Measurements from ENCODE around the gene RPS16. TPM values are rescaled to one million over a fixed set of nuclear protein-coding genes. Genes with fewer than 3 reads are reported as not detected.
A peak's percentile ranks its signal among the peaks of the same experiment; 100 is the strongest.

Gene RPS16
- total RNA-seq, 4 donors from 2014 or later = 509 to 2,477 (median 1,257) TPM

DNA sequence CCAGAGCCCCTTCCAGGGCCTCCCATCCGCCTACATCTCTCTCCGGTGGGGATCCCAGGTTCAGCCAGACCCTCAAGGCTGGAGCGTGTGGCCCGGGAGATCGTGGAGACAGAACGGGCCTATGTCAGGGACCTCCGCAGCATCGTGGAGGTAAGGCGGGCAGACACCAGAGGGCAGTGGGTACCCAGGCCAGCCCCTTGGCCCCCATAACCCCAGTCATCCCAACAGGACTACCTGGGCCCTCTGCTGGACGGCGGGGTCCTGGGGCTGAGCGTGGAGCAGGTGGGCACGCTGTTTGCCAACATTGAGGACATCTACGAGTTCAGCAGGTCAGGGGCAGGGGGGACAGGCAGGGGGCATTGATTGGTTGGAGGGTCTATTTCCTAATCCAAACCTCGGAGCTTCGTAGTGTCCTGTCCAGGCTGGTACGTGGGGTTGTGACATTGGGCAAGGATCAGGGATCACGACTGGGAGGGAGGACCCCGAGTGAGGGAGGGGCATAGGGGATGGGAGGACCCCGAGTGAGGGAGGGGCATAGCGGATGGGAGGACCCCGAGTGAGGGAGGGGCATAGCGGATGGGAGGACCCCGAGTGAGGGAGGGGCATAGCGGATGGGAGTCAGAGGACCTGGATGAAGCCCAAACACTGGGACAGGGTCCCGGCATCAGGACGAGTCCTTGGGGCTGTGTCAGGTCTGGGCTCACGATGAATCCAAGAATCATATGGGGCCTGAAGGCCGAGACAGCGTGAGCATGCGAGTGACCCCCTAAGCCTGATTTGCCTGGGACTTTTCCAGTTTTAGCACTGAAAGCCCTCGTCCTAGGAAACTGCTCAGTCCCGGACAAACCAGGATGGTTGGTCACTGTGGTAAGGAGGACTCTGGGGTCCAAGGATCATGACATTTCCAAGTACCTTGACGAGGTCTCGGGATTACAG is 20.4 kb downstream of the RPS16 start:
- peaks cover 0 to 22% (median 9%) of the 10 kb centered on the region in 3 donors for H3K36me3 ChIP-seq
- 57 to 70% methylated on average over 19 to 25 of the region's 35 CpGs for WGBS, 2 donors
- H3K27me3 ChIP-seq = no peaks in the 10 kb centered on the region
- H3K4me3 ChIP-seq = peak overlapping the region in 2 of 4 donors; percentile 76 to 90
- no peak for DNase-seq
- H3K9me3 ChIP-seq = no peaks in the 10 kb centered on the region
- H3K4me1 ChIP-seq = peaks cover 18 to 61% (median 25%) of the 10 kb centered on the region in 3 donors
- no peak for TF ChIP-seq POLR2A (IDR thresholded peaks at IDR 0.05)
- TF ChIP-seq, protein P1, sequence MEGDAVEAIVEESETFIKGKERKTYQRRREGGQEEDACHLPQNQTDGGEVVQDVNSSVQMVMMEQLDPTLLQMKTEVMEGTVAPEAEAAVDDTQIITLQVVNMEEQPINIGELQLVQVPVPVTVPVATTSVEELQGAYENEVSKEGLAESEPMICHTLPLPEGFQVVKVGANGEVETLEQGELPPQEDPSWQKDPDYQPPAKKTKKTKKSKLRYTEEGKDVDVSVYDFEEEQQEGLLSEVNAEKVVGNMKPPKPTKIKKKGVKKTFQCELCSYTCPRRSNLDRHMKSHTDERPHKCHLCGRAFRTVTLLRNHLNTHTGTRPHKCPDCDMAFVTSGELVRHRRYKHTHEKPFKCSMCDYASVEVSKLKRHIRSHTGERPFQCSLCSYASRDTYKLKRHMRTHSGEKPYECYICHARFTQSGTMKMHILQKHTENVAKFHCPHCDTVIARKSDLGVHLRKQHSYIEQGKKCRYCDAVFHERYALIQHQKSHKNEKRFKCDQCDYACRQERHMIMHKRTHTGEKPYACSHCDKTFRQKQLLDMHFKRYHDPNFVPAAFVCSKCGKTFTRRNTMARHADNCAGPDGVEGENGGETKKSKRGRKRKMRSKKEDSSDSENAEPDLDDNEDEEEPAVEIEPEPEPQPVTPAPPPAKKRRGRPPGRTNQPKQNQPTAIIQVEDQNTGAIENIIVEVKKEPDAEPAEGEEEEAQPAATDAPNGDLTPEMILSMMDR (IDR thresholded peaks at IDR 0.05) = no peak
- peak overlapping the region in 3 of 4 donors; percentile 17 to 99 (median 99) for H3K27ac ChIP-seq
- intact Hi-C loops (cut with DNase I) = no loop called here

DNA sequence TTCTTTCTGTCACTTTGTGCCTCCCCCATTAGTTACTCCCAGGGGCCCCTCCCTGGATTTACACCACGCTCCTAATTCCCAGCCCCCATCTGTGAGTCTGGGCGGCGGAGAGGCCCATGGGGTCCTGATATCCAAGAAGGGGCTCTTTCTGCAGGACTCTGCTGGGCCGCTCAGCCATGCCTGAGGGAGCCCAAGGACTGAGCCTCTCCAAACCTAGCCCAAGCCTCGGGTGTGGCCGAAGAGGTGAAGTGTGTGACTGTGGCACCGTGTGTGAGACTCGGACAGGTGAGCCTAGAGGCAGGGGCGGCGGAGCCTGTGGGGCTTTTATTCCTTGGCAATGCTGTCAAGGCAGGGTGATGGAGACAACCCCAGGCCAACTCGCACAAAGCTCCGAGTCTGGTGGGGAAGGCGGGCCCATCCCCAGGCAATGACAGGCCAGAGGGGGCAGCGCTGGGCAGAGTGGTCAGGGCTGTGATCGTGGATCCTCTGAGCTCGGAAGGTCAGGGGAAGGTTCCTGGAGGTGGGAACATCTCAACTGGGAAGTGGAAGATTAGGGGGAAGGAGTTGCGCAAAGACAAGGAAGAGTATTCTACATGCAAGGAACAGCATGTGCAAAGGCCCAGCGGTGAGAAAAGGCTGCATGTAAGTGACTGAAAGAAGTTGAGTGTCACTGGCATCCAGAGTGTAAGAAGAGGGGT is 21.7 kb downstream of the RPS16 start:
- intact Hi-C loops (cut with DNase I) = no loop called here
- WGBS, 2 donors = 52 to 69% methylated on average over 10 to 11 of the region's 18 CpGs

GRCh38 chr19:39413272-39413910 is 22.4 kb downstream of the RPS16 start:
- intact Hi-C loops (cut with DNase I) = no loop called here
- Histone ChIP-seq H3K27me3 (no peaks in the 10 kb centered on the region), H3K36me3 (peaks cover 2 to 18% (median 3%) of the 10 kb centered on the region in 3 donors), H3K4me3 (peak overlapping the region; percentile 64 to 90 (median 79)), H3K4me1 (peaks cover 19 to 69% (median 32%) of the 10 kb centered on the region in 3 donors), H3K27ac (peak overlapping the region; percentile 99), H3K9me3 (no peaks in the 10 kb centered on the region)
- TF ChIP-seq, protein P1 (IDR thresholded peaks at IDR 0.05) = no peak
- TF ChIP-seq POLR2A (IDR thresholded peaks at IDR 0.05) = peak in 1 of 4 donors; percentile 12
- DNase-seq = no peak
- WGBS, 2 donors = 3 to 5% methylated on average over 9 to 12 of the region's 54 CpGs

More for the DNA sequence above, 21.7 kb downstream of the RPS16 start:
- Histone ChIP-seq H3K4me3 (peak overlapping the region; percentile 64 to 90 (median 79)), H3K27me3 (no peaks in the 10 kb centered on the region), H3K36me3 (peaks cover 0 to 18% (median 6%) of the 10 kb centered on the region in 3 donors), H3K4me1 (peaks cover 19 to 69% (median 32%) of the 10 kb centered on the region in 3 donors), H3K9me3 (no peaks in the 10 kb centered on the region), H3K27ac (peak overlapping the region; percentile 99)
- no peak for DNase-seq
- TF ChIP-seq, protein P1 (IDR thresholded peaks at IDR 0.05) = no peak
- TF ChIP-seq POLR2A (IDR thresholded peaks at IDR 0.05) = no peak

GRCh38 chr19:39412867-39413271 is 22.9 kb downstream of the RPS16 start:
- no peak for DNase-seq
- H3K27ac ChIP-seq = peak overlapping the region; percentile 99
- H3K9me3 ChIP-seq = no peaks in the 10 kb centered on the region
- intact Hi-C loops (cut with DNase I) = no loop called here
- TF ChIP-seq, protein P1 (IDR thresholded peaks at IDR 0.05) = no peak
- TF ChIP-seq POLR2A (IDR thresholded peaks at IDR 0.05) = peak in 1 of 4 donors; percentile 7
- 0% methylated on average over 5 of the region's 24 CpGs; no CpG with 5 or more reads in 1 of the 2 donors for WGBS, 2 donors
- H3K27me3 ChIP-seq = no peaks in the 10 kb centered on the region
- peaks cover 19 to 69% (median 32%) of the 10 kb centered on the region in 3 donors for H3K4me1 ChIP-seq
- peaks cover 7 to 19% (median 9%) of the 10 kb centered on the region in 3 donors for H3K36me3 ChIP-seq
- H3K4me3 ChIP-seq = peak overlapping the region; percentile 64 to 90 (median 79)
